Astrocyte (in vitro differentiated cells and primary cell): Measurements from ENCODE around the gene METAP1D. TPM values are rescaled to one million over a fixed set of nuclear protein-coding genes. Genes with fewer than 3 reads are reported as not detected.

Source experiments
- DNase-seq: peaks from one replicate; pipeline ENCODE4 v3.0.0-alpha.2; 2010; ENCODE audit warnings: low read depth
- FAIRE-seq: peaks from 2 replicates; lab custom pipeline; 2011; peaks lifted over from hg19 to GRCh38; lab: Jason Lieb, UNC
- H2AFZ ChIP-seq: 2 replicates; pipeline ENCODE4 v1.6.0; 2012; ENCODE audit warnings: low read depth, low read length, inconsistent platforms
- H3K27ac ChIP-seq: 2 replicates; pipeline ENCODE4 v1.5.1; 2011; ENCODE audit warnings: low read depth, low read length, inconsistent platforms
- H3K27me3 ChIP-seq: 2 replicates; pipeline ENCODE4 v1.6.0; 2011; ENCODE audit warnings: low read length, inconsistent platforms; ENCODE audit not compliant: insufficient read depth
- H3K36me3 ChIP-seq: 2 replicates; pipeline ENCODE4 v1.5.1; 2011; ENCODE audit warnings: low read length, inconsistent platforms; ENCODE audit not compliant: insufficient read depth
- H3K4me1 ChIP-seq: 2 replicates; pipeline ENCODE4 v1.5.1; 2011; ENCODE audit warnings: low read length, inconsistent platforms; ENCODE audit not compliant: insufficient read depth
- H3K4me2 ChIP-seq: 2 replicates; pipeline ENCODE4 v1.6.0; 2012; ENCODE audit warnings: low read length, inconsistent platforms
- H3K4me3 ChIP-seq: 2 replicates; pipeline ENCODE4 v1.5.1; 2011; ENCODE audit warnings: low read depth, mild to moderate bottlenecking, low read length, inconsistent platforms; ENCODE audit not compliant: insufficient read depth
- H3K79me2 ChIP-seq: 2 replicates; pipeline ENCODE4 v1.6.0; 2012; ENCODE audit warnings: mild to moderate bottlenecking, low read length, inconsistent platforms; ENCODE audit not compliant: insufficient read depth
- H3K9ac ChIP-seq: 2 replicates; pipeline ENCODE4 v1.6.0; 2012; ENCODE audit warnings: mild to moderate bottlenecking, low read length, inconsistent platforms
- H3K9me3 ChIP-seq: 2 replicates; pipeline ENCODE4 v1.5.1; 2012; ENCODE audit warnings: low read depth, mild to moderate bottlenecking, low read length, inconsistent platforms; ENCODE audit not compliant: insufficient read depth
- H4K20me1 ChIP-seq: 2 replicates; pipeline ENCODE4 v1.6.0; 2012; ENCODE audit warnings: low read length, inconsistent platforms; ENCODE audit not compliant: insufficient read depth
- H3K27ac Mint-ChIP-seq: one replicate; pipeline ENCODE4 v1.8.0; 2021; ENCODE audit warnings: mild to moderate bottlenecking, mixed read lengths; ENCODE audit not compliant: unreplicated experiment
- H3K27me3 Mint-ChIP-seq: one replicate; pipeline ENCODE4 v1.8.0; 2021; ENCODE audit warnings: low read depth, mixed read lengths; ENCODE audit not compliant: unreplicated experiment
- H3K36me3 Mint-ChIP-seq: one replicate; pipeline ENCODE4 v1.8.0; 2021; ENCODE audit warnings: low read depth, mixed read lengths; ENCODE audit not compliant: unreplicated experiment
- H3K4me1 Mint-ChIP-seq: one replicate; pipeline ENCODE4 v1.8.0; 2021; ENCODE audit warnings: low read depth, mixed read lengths; ENCODE audit not compliant: unreplicated experiment
- H3K4me3 Mint-ChIP-seq: one replicate; pipeline ENCODE4 v1.8.0; 2021; ENCODE audit warnings: mild to moderate bottlenecking, moderate library complexity, mixed read lengths; ENCODE audit not compliant: unreplicated experiment
- H3K9me3 Mint-ChIP-seq: one replicate; pipeline ENCODE4 v1.8.0; 2021; ENCODE audit warnings: mild to moderate bottlenecking, mixed read lengths; ENCODE audit not compliant: unreplicated experiment
- CTCF ChIP-seq: IDR thresholded peaks from 2 replicates; pipeline ENCODE4 v1.5.1; 2011; ENCODE audit warnings: low read depth, mild to moderate bottlenecking, inconsistent platforms, low read length, moderate library complexity; ENCODE audit not compliant: insufficient read depth
- EZH2 ChIP-seq: IDR thresholded peaks from 2 replicates; pipeline ENCODE4 v1.6.1; 2012; ENCODE audit warnings: mild to moderate bottlenecking, low read length, inconsistent platforms; ENCODE audit not compliant: insufficient read depth
- total RNA-seq: library from RNA; stranded (reverse); gene quantifications from 2 replicates; pipeline ENCODE4 v1.2.1, GENCODE V29; 2021

Gene METAP1D
- total RNA-seq, 1 donor from 2014 or later = 6.5 TPM

- peaks cover 5% of the 10 kb centered on the region for H3K4me1 ChIP-seq
- Mint-ChIP-seq H3K4me1 (peaks cover 4% of the 10 kb centered on the region), H3K27me3 (peaks cover 9% of the 10 kb centered on the region), H3K4me3 (peak overlapping the region; percentile 85), H3K9me3 (no peaks in the 10 kb centered on the region), H3K27ac (no peak overlapping the region), H3K36me3 (no peaks in the 10 kb centered on the region)
- peak overlapping the region; percentile 100 for H2AFZ ChIP-seq
- H3K9me3 ChIP-seq = no peaks in the 10 kb centered on the region
- no peak overlapping the region for H3K27ac ChIP-seq
- H3K36me3 ChIP-seq = no peaks in the 10 kb centered on the region
- H3K4me3 ChIP-seq = peak overlapping the region; percentile 99
- no peaks in the 10 kb centered on the region for H3K27me3 ChIP-seq
- peak overlapping the region; percentile 89 for H3K4me2 ChIP-seq
- FAIRE-seq = no peak
- no peak for DNase-seq
- TF ChIP-seq EZH2 (no peak), CTCF (no peak)
- peak overlapping the region; percentile 90 for H3K9ac ChIP-seq
- no peaks in the 10 kb centered on the region for H3K79me2 ChIP-seq
- H4K20me1 ChIP-seq = no peaks in the 10 kb centered on the region
These were observed 592 bp upstream of the METAP1D start for GRCh38 chr2:171999161-171999560.

- Histone ChIP-seq H3K9ac (peak overlapping the region; percentile 90), H3K4me3 (peak overlapping the region; percentile 99)
- FAIRE-seq = no peak
These were observed 1.1 kb downstream of the METAP1D start for GRCh38 chr2:172000696-172001361.

More at GRCh38 chr2:172000696-172001361, 1.1 kb downstream of the METAP1D start:
- Histone ChIP-seq H3K36me3 (no peaks in the 10 kb centered on the region), H4K20me1 (no peaks in the 10 kb centered on the region), H3K27ac (no peak overlapping the region), H3K9me3 (no peaks in the 10 kb centered on the region), H3K79me2 (no peaks in the 10 kb centered on the region), H3K4me1 (peaks cover 5% of the 10 kb centered on the region), H3K4me2 (peak overlapping the region; percentile 89), H2AFZ (peak overlapping the region; percentile 100), H3K27me3 (no peaks in the 10 kb centered on the region)
- DNase-seq = no peak
- peaks cover 4% of the 10 kb centered on the region for H3K4me1 Mint-ChIP-seq
- no peaks in the 10 kb centered on the region for H3K36me3 Mint-ChIP-seq
- H3K27ac Mint-ChIP-seq = no peak overlapping the region
- H3K9me3 Mint-ChIP-seq = no peaks in the 10 kb centered on the region
- H3K4me3 Mint-ChIP-seq = peak overlapping the region; percentile 83
- no peak for TF ChIP-seq CTCF
- no peak for TF ChIP-seq EZH2
- peaks cover 9% of the 10 kb centered on the region for H3K27me3 Mint-ChIP-seq
